NCI-H128 (cell line): ENCODE results near the gene MSANTD7.

ENCODE experiments used
- DNase-seq: peaks from one replicate; lab custom pipeline; 2025; ENCODE audit not compliant: unreplicated experiment; lab: John Stamatoyannopoulos, UW

The MSANTD7 gene

GRCh38 chr10:14880229-14880628 lies 42.1 kb downstream of the MSANTD7 start:
- no peak for DNase-seq

GRCh38 chr10:14884082-14884481 lies 46.0 kb downstream of the MSANTD7 start:
- DNase-seq, result no peak
